A673 (cell line): ENCODE data around the gene MAML2. TPM values are rescaled to one million over a fixed set of nuclear protein-coding genes. Genes with fewer than 3 reads are reported as not detected.
A peak's percentile ranks its signal among the peaks of the same experiment; 100 is the strongest.

ENCODE experiments used
- BruUV-seq: library from RNA; stranded (reverse); fragments of 400-500 nt; replicated peaks from 2 replicates; lab custom pipeline; 2021; lab: Mats Ljungman, UMichigan
- CTCF ChIA-PET: fragments of 300-600 bp; sonication (Branson Sonifier 250); formaldehyde crosslinking; loops from one replicate; lab custom pipeline; 2022; ENCODE audit warnings: antibody characterized with exemption; lab: Charles Lee
- POLR2A ChIA-PET: fragments of 300-600 bp; sonication (Branson Sonifier 250); formaldehyde crosslinking; loops from one replicate; lab custom pipeline; 2022; ENCODE audit warnings: antibody characterized with exemption; ENCODE audit not compliant: low non-redundant PET; lab: Charles Lee
- DNase-seq: peaks from one replicate; pipeline ENCODE4 v3.0.0-alpha.2; 2015; ENCODE audit warnings: low spot score
- H3K27ac ChIP-seq: fragments of 200-600 bp; sonication (generic); 2 replicates; pipeline ENCODE4 v1.5.1; 2016; ENCODE audit warnings: mixed run types, low read depth, mild to moderate bottlenecking, mixed read lengths, antibody characterized with exemption, low read length; ENCODE audit not compliant: poor library complexity, severe bottlenecking
- H3K27me3 ChIP-seq: fragments of 200-600 bp; sonication (generic); replicated peaks from 2 replicates; pipeline ENCODE4 v1.6.1; 2017; ENCODE audit warnings: mixed run types, low read depth, mild to moderate bottlenecking, mixed read lengths, antibody characterized with exemption, low read length; ENCODE audit not compliant: insufficient read depth, poor library complexity
- H3K36me3 ChIP-seq: fragments of 200-600 bp; sonication (generic); 2 replicates; pipeline ENCODE4 v1.6.1; 2016; ENCODE audit warnings: mixed run types, mild to moderate bottlenecking, mixed read lengths, antibody characterized with exemption, low read length; ENCODE audit not compliant: insufficient read depth, poor library complexity, severe bottlenecking
- H3K4me1 ChIP-seq: fragments of 200-600 bp; sonication (generic); 2 replicates; pipeline ENCODE4 v1.6.1; 2017; ENCODE audit warnings: mixed run types, mild to moderate bottlenecking, mixed read lengths, antibody characterized with exemption, low read length; ENCODE audit not compliant: insufficient read depth, poor library complexity, severe bottlenecking
- H3K4me3 ChIP-seq: fragments of 200-600 bp; sonication (generic); 2 replicates; pipeline ENCODE4 v1.5.1; 2016; ENCODE audit warnings: low read depth, mixed run types, mild to moderate bottlenecking, mixed read lengths, low read length; ENCODE audit not compliant: poor library complexity, severe bottlenecking
- H3K9me3 ChIP-seq: fragments of 200-600 bp; sonication (generic); 2 replicates; pipeline ENCODE4 v1.6.1; 2016; ENCODE audit warnings: mixed run types, low read depth, mild to moderate bottlenecking, mixed read lengths, antibody characterized with exemption, low read length; ENCODE audit not compliant: poor library complexity, severe bottlenecking
- EZH2 ChIP-seq: fragments of 200-600 bp; sonication (generic); IDR thresholded peaks from 2 replicates; pipeline ENCODE4 v1.6.1; 2017; ENCODE audit warnings: borderline replicate concordance, low read depth, mild to moderate bottlenecking, mixed read lengths, antibody characterized with exemption, low read length; ENCODE audit not compliant: poor library complexity, severe bottlenecking
- intact Hi-C: fragments of 100-400 bp; cut with micrococcal nuclease; formaldehyde crosslinking; loops from one replicate; pipeline ENCODE4 v1.10.0; 2022; ENCODE audit not compliant: unreplicated experiment
- total RNA-seq: library from RNA; stranded (reverse); gene quantifications from 2 replicates; pipeline ENCODE4 v1.2.3, GENCODE V29; 2021
- TF ChIP-seq, protein P1 (sequence below): fragments of 300-800, 200-600 bp; sonication (generic); conservative IDR thresholded peaks from 2 replicates; pipeline ENCODE4 v1.5.1; 2017; ENCODE audit warnings: low read depth, mild to moderate bottlenecking, antibody characterized with exemption, low read length, moderate library complexity, mixed read lengths

The MAML2 gene
- total RNA-seq, 1 experiment from 2014 or later: 6.4 TPM

DNA sequence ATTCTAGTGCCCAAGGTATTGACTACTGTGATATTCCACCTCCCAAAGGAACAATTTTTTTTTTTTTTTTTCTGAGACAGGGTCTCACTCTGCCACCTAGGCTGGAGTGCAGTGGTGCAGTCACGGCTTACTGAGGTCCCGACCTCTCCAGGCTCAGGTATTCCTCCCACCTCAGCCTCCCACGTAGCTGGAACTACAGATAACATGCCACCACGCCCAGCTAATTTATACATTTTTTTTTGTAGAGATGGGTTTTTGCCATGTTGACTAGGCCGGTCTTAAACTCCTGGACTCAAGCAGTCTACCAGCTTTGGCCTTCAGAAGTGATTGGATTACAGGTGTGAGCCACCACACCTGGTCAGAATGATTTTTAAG is 33.4 kb downstream of the MAML2 start:
- no TSS peak for BruUV-seq
- CTCF ChIA-PET: no interaction called here

GRCh38 chr11:96309016-96309642 is 33.9 kb downstream of the MAML2 start:
- H3K4me1 ChIP-seq: peaks cover 65% of the 10 kb centered on the region

More for the DNA sequence above, 33.4 kb downstream of the MAML2 start:
- intact Hi-C loops: no loop called here
- Histone ChIP-seq H3K4me3 (no peak overlapping the region), H3K9me3 (no peaks in the 10 kb centered on the region), H3K4me1 (peaks cover 62% of the 10 kb centered on the region), H3K27me3 (no peaks in the 10 kb centered on the region), H3K27ac (no peak overlapping the region), H3K36me3 (no peaks in the 10 kb centered on the region)
- no peak for TF ChIP-seq EZH2
- TF ChIP-seq, protein P1, sequence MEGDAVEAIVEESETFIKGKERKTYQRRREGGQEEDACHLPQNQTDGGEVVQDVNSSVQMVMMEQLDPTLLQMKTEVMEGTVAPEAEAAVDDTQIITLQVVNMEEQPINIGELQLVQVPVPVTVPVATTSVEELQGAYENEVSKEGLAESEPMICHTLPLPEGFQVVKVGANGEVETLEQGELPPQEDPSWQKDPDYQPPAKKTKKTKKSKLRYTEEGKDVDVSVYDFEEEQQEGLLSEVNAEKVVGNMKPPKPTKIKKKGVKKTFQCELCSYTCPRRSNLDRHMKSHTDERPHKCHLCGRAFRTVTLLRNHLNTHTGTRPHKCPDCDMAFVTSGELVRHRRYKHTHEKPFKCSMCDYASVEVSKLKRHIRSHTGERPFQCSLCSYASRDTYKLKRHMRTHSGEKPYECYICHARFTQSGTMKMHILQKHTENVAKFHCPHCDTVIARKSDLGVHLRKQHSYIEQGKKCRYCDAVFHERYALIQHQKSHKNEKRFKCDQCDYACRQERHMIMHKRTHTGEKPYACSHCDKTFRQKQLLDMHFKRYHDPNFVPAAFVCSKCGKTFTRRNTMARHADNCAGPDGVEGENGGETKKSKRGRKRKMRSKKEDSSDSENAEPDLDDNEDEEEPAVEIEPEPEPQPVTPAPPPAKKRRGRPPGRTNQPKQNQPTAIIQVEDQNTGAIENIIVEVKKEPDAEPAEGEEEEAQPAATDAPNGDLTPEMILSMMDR: no peak
- POLR2A ChIA-PET: no interaction called here
- DNase-seq: no peak

GRCh38 chr11:96307776-96308140 is 35.2 kb downstream of the MAML2 start:
- H3K4me1 ChIP-seq: peaks cover 78% of the 10 kb centered on the region
- TF ChIP-seq, protein P1: no peak
- no peak for TF ChIP-seq EZH2
- no peaks in the 10 kb centered on the region for H3K27me3 ChIP-seq
- peak; percentile 96 for DNase-seq
- BruUV-seq: no TSS peak
- intact Hi-C loops: loop anchor here (1.0 kb wide), 1 partner anchor 64 kb away; no protein-coding TSS in a partner anchor
- ChIA-PET POLR2A (interaction anchor here (0.7 kb wide), 1 partner anchor 83 kb away, joined by 4 read pairs; no protein-coding TSS in a partner anchor), CTCF (interaction anchor here (0.7 kb wide), 1 partner anchor 35 kb away, joined by 4 read pairs; the partner anchor contains the start of gene MAML2)
- peak overlapping the region; percentile 83 for H3K27ac ChIP-seq
- H3K9me3 ChIP-seq: no peaks in the 10 kb centered on the region
- no peaks in the 10 kb centered on the region for H3K36me3 ChIP-seq
- peak overlapping the region; percentile 36 for H3K4me3 ChIP-seq

More at GRCh38 chr11:96309016-96309642, 33.9 kb downstream of the MAML2 start:
- POLR2A ChIA-PET: no interaction called here
- no peaks in the 10 kb centered on the region for H3K27me3 ChIP-seq
- BruUV-seq: no TSS peak
- no peak overlapping the region for H3K4me3 ChIP-seq
- CTCF ChIA-PET: no interaction called here
- H3K27ac ChIP-seq: peak overlapping the region; percentile 83
- no peaks in the 10 kb centered on the region for H3K36me3 ChIP-seq
- TF ChIP-seq EZH2: no peak
- TF ChIP-seq, protein P1: no peak
- no peak for DNase-seq
- intact Hi-C loops: no loop called here
- H3K9me3 ChIP-seq: no peaks in the 10 kb centered on the region
